ENCODE measurements around the gene LMNTD1.

- TF ChIP-seq CTCF (IDR thresholded peaks at IDR 0.05) (no peak), POLR2A (IDR thresholded peaks at IDR 0.05) (no peak)
These were observed 114.4 kb downstream of the LMNTD1 start for GRCh38 chr12:25438638-25439037.

Measured in transverse colon (tissue), 3 donors.